HEK293 (cell line): ENCODE results near the gene CASZ1.

Experiments used
- ZNF76 ChIP-seq: fragments of 450-650 bp; formaldehyde crosslinking; IDR thresholded peaks from 2 replicates; pipeline ENCODE4; 2016; ENCODE audit warnings: low read depth, missing biosample characterization, missing genetic modification characterization, borderline replicate concordance
- TF ChIP-seq, protein P1 (sequence below): fragments of 450-650 bp; formaldehyde crosslinking; IDR thresholded peaks from 2 replicates; pipeline ENCODE4 v1.5.1; 2016; ENCODE audit warnings: missing biosample characterization, missing genetic modification characterization

DNA sequence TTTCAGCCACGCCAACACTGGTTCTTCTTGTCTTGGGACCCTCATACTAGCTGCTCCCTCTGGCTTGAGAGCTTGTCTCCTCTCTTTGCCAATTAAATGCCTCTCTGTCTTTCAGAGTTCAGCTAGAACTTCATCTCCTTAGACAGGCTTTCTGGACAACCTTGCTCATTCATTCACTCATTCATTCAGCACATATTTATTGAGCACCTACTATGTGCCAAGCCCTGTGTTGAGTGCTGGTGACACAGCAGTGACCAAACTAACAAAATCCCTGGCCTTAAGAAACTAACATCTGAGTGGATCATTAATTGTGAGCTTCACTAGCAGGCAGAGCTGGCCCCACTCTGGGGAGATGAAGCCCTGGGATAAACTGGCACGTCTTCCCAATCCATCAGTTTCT lies 24.9 kb upstream of the CASZ1 start:
- TF ChIP-seq, protein P1, sequence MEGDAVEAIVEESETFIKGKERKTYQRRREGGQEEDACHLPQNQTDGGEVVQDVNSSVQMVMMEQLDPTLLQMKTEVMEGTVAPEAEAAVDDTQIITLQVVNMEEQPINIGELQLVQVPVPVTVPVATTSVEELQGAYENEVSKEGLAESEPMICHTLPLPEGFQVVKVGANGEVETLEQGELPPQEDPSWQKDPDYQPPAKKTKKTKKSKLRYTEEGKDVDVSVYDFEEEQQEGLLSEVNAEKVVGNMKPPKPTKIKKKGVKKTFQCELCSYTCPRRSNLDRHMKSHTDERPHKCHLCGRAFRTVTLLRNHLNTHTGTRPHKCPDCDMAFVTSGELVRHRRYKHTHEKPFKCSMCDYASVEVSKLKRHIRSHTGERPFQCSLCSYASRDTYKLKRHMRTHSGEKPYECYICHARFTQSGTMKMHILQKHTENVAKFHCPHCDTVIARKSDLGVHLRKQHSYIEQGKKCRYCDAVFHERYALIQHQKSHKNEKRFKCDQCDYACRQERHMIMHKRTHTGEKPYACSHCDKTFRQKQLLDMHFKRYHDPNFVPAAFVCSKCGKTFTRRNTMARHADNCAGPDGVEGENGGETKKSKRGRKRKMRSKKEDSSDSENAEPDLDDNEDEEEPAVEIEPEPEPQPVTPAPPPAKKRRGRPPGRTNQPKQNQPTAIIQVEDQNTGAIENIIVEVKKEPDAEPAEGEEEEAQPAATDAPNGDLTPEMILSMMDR (tag by site-specific recombination): no peak
- TF ChIP-seq ZNF76 (tag by site-specific recombination): no peak
